ENCODE results near the gene BCAS3. TPM values are rescaled to one million over a fixed set of nuclear protein-coding genes. Genes with fewer than 3 reads are reported as not detected.

BCAS3 gene
- total and polyA plus RNA-seq, 2 donors: 6.9 to 12.4 TPM

- H3K4me1 ChIP-seq (ENCODE audit: control insufficient read depth in 2 of 2, insufficient read depth in 2 of 2, low read length in 2 of 2): no peaks in the 10 kb centered on the region
- no peaks in the 10 kb centered on the region for H3K9me3 ChIP-seq (ENCODE audit: control insufficient read depth in 2 of 2, insufficient read depth in 1 of 2, low read length in 1 of 2)
- H3K36me3 ChIP-seq (ENCODE audit: control insufficient read depth in 2 of 2, insufficient read depth in 2 of 2, low read length in 1 of 2): no peaks in the 10 kb centered on the region
- no peak overlapping the region for H3K27ac ChIP-seq (ENCODE audit: low read depth in 1 of 2, low read length in 1 of 2)
- DNase-seq (ENCODE audit: low read depth in 6 of 9, low spot score in 9 of 9): no peak
- H3K27me3 ChIP-seq (ENCODE audit: control insufficient read depth in 2 of 2, insufficient read depth in 1 of 2, low read length in 1 of 2): no peaks in the 10 kb centered on the region
- 90% methylated on average over 8 of the region's 8 CpGs for WGBS
- H3K4me3 ChIP-seq (ENCODE audit: low read length in 2 of 2): no peak overlapping the region
Observed at GRCh38 chr17:61378658-61379456, 701.2 kb downstream of the BCAS3 start.

- Histone ChIP-seq H3K9me3 (ENCODE audit: control insufficient read depth in 2 of 2, insufficient read depth in 1 of 2, low read length in 1 of 2) (no peaks in the 10 kb centered on the region), H3K4me3 (ENCODE audit: low read length in 2 of 2) (no peak overlapping the region), H3K36me3 (ENCODE audit: control insufficient read depth in 2 of 2, insufficient read depth in 2 of 2, low read length in 1 of 2) (no peaks in the 10 kb centered on the region), H3K4me1 (ENCODE audit: control insufficient read depth in 2 of 2, insufficient read depth in 2 of 2, low read length in 2 of 2) (no peaks in the 10 kb centered on the region), H3K27ac (ENCODE audit: low read depth in 1 of 2, low read length in 1 of 2) (no peak overlapping the region), H3K27me3 (ENCODE audit: control insufficient read depth in 2 of 2, insufficient read depth in 1 of 2, low read length in 1 of 2) (no peaks in the 10 kb centered on the region)
- no peak for DNase-seq (ENCODE audit: low read depth in 6 of 9, low spot score in 9 of 9)
- 97% methylated on average over 21 of the region's 21 CpGs for WGBS
Observed at GRCh38 chr17:61379457-61380216, 702.0 kb downstream of the BCAS3 start.

GRCh38 chr17:61380217-61380835 is 702.7 kb downstream of the BCAS3 start:
- Histone ChIP-seq H3K4me1 (ENCODE audit: control insufficient read depth in 2 of 2, insufficient read depth in 2 of 2, low read length in 2 of 2) (no peaks in the 10 kb centered on the region), H3K36me3 (ENCODE audit: control insufficient read depth in 2 of 2, insufficient read depth in 2 of 2, low read length in 1 of 2) (no peaks in the 10 kb centered on the region), H3K4me3 (ENCODE audit: low read length in 2 of 2) (no peak overlapping the region), H3K27ac (ENCODE audit: low read depth in 1 of 2, low read length in 1 of 2) (no peak overlapping the region), H3K9me3 (ENCODE audit: control insufficient read depth in 2 of 2, insufficient read depth in 1 of 2, low read length in 1 of 2) (no peaks in the 10 kb centered on the region), H3K27me3 (ENCODE audit: control insufficient read depth in 2 of 2, insufficient read depth in 1 of 2, low read length in 1 of 2) (no peaks in the 10 kb centered on the region)
- WGBS: 94% methylated on average over 10 of the region's 10 CpGs
- no peak for DNase-seq (ENCODE audit: low read depth in 6 of 9, low spot score in 9 of 9)

GRCh38 chr17:61380836-61381525 is 703.3 kb downstream of the BCAS3 start:
- no peak for DNase-seq (ENCODE audit: low read depth in 6 of 9, low spot score in 9 of 9)
- H3K4me3 ChIP-seq (ENCODE audit: low read length in 2 of 2): no peak overlapping the region
- no peaks in the 10 kb centered on the region for H3K4me1 ChIP-seq (ENCODE audit: control insufficient read depth in 2 of 2, insufficient read depth in 2 of 2, low read length in 2 of 2)
- 95% methylated on average over 18 of the region's 18 CpGs for WGBS
- H3K27me3 ChIP-seq (ENCODE audit: control insufficient read depth in 2 of 2, insufficient read depth in 1 of 2, low read length in 1 of 2): no peaks in the 10 kb centered on the region
- H3K9me3 ChIP-seq (ENCODE audit: control insufficient read depth in 2 of 2, insufficient read depth in 1 of 2, low read length in 1 of 2): no peaks in the 10 kb centered on the region
- H3K36me3 ChIP-seq (ENCODE audit: control insufficient read depth in 2 of 2, insufficient read depth in 2 of 2, low read length in 1 of 2): no peaks in the 10 kb centered on the region
- H3K27ac ChIP-seq (ENCODE audit: low read depth in 1 of 2, low read length in 1 of 2): no peak overlapping the region

GRCh38 chr17:61381537-61381936 is 703.9 kb downstream of the BCAS3 start:
- Histone ChIP-seq H3K4me1 (ENCODE audit: control insufficient read depth in 2 of 2, insufficient read depth in 2 of 2, low read length in 2 of 2) (no peaks in the 10 kb centered on the region), H3K9me3 (ENCODE audit: control insufficient read depth in 2 of 2, insufficient read depth in 1 of 2, low read length in 1 of 2) (no peaks in the 10 kb centered on the region), H3K27ac (ENCODE audit: low read depth in 1 of 2, low read length in 1 of 2) (no peak overlapping the region), H3K4me3 (ENCODE audit: low read length in 2 of 2) (no peak overlapping the region), H3K27me3 (ENCODE audit: control insufficient read depth in 2 of 2, insufficient read depth in 1 of 2, low read length in 1 of 2) (no peaks in the 10 kb centered on the region), H3K36me3 (ENCODE audit: control insufficient read depth in 2 of 2, insufficient read depth in 2 of 2, low read length in 1 of 2) (no peaks in the 10 kb centered on the region)
- 97% methylated on average over 5 of the region's 5 CpGs for WGBS
- no peak for DNase-seq (ENCODE audit: low read depth in 6 of 9, low spot score in 9 of 9)

GRCh38 chr17:61382796-61383688 is 705.4 kb downstream of the BCAS3 start:
- no peaks in the 10 kb centered on the region for H3K4me1 ChIP-seq (ENCODE audit: control insufficient read depth in 2 of 2, insufficient read depth in 2 of 2, low read length in 2 of 2)
- no peak overlapping the region for H3K27ac ChIP-seq (ENCODE audit: low read depth in 1 of 2, low read length in 1 of 2)
- 96% methylated on average over 16 of the region's 16 CpGs for WGBS

GRCh38 chr17:61383689-61384201 is 706.1 kb downstream of the BCAS3 start:
- H3K27ac ChIP-seq (ENCODE audit: low read depth in 1 of 2, low read length in 1 of 2): no peak overlapping the region
- no peaks in the 10 kb centered on the region for H3K36me3 ChIP-seq (ENCODE audit: control insufficient read depth in 2 of 2, insufficient read depth in 2 of 2, low read length in 1 of 2)
- no peaks in the 10 kb centered on the region for H3K9me3 ChIP-seq (ENCODE audit: control insufficient read depth in 2 of 2, insufficient read depth in 1 of 2, low read length in 1 of 2)
- DNase-seq (ENCODE audit: low read depth in 6 of 9, low spot score in 9 of 9): no peak
- no peak overlapping the region for H3K4me3 ChIP-seq (ENCODE audit: low read length in 2 of 2)
- H3K27me3 ChIP-seq (ENCODE audit: control insufficient read depth in 2 of 2, insufficient read depth in 1 of 2, low read length in 1 of 2): no peaks in the 10 kb centered on the region
- H3K4me1 ChIP-seq (ENCODE audit: control insufficient read depth in 2 of 2, insufficient read depth in 2 of 2, low read length in 2 of 2): no peaks in the 10 kb centered on the region
- WGBS: 95% methylated on average over 18 of the region's 18 CpGs

More at GRCh38 chr17:61382796-61383688, 705.4 kb downstream of the BCAS3 start:
- Histone ChIP-seq H3K36me3 (ENCODE audit: control insufficient read depth in 2 of 2, insufficient read depth in 2 of 2, low read length in 1 of 2) (no peaks in the 10 kb centered on the region), H3K9me3 (ENCODE audit: control insufficient read depth in 2 of 2, insufficient read depth in 1 of 2, low read length in 1 of 2) (no peaks in the 10 kb centered on the region), H3K27me3 (ENCODE audit: control insufficient read depth in 2 of 2, insufficient read depth in 1 of 2, low read length in 1 of 2) (no peaks in the 10 kb centered on the region), H3K4me3 (ENCODE audit: low read length in 2 of 2) (no peak overlapping the region)
- no peak for DNase-seq (ENCODE audit: low read depth in 6 of 9, low spot score in 9 of 9)

- Histone ChIP-seq H3K4me3 (ENCODE audit: low read length in 2 of 2) (no peak overlapping the region), H3K27me3 (ENCODE audit: control insufficient read depth in 2 of 2, insufficient read depth in 1 of 2, low read length in 1 of 2) (peaks cover 0 to 1% of the 10 kb centered on the region in 2 donors), H3K27ac (ENCODE audit: low read depth in 1 of 2, low read length in 1 of 2) (no peak overlapping the region), H3K4me1 (ENCODE audit: control insufficient read depth in 2 of 2, insufficient read depth in 2 of 2, low read length in 2 of 2) (no peaks in the 10 kb centered on the region), H3K9me3 (ENCODE audit: control insufficient read depth in 2 of 2, insufficient read depth in 1 of 2, low read length in 1 of 2) (no peaks in the 10 kb centered on the region), H3K36me3 (ENCODE audit: control insufficient read depth in 2 of 2, insufficient read depth in 2 of 2, low read length in 1 of 2) (no peaks in the 10 kb centered on the region)
- 97% methylated on average over 8 of the region's 8 CpGs for WGBS
- no peak for DNase-seq (ENCODE audit: low read depth in 6 of 9, low spot score in 9 of 9)
Observed at GRCh38 chr17:61384354-61384691, 706.7 kb downstream of the BCAS3 start.
